Liver (tissue), 9 donors: ENCODE results near the gene CAPN10. TPM values are rescaled to one million over a fixed set of nuclear protein-coding genes. Genes with fewer than 3 reads are reported as not detected.

Source experiments
- DNase-seq: peaks from one replicate; pipeline ENCODE4 v3.0.0-alpha.2; 2017; ENCODE audit warnings: low spot score
- H3K27ac ChIP-seq, 2 donors: one replicate each; pipeline ENCODE4 v1.7.0; 2013; ENCODE audit warnings: inconsistent platforms in 2 of 2, low read length in 2 of 2, control low read depth in 1 of 2, low read depth in 1 of 2, mild to moderate bottlenecking in 1 of 2
- H3K27me3 ChIP-seq, 4 donors: one replicate each; pipeline versions ENCODE4 v1.6.1 to v1.7.0; 2013; ENCODE audit warnings: low read length in 3 of 4, inconsistent platforms in 1 of 4, mild to moderate bottlenecking in 1 of 4, moderate library complexity in 1 of 4; ENCODE audit not compliant: control insufficient read depth in 4 of 4, insufficient read depth in 4 of 4
- H3K36me3 ChIP-seq, 4 donors: one replicate each; pipeline versions ENCODE4 v1.6.1 to v1.7.0; 2013; ENCODE audit warnings: low read length in 3 of 4, mild to moderate bottlenecking in 3 of 4, low read depth in 1 of 4, moderate library complexity in 1 of 4; ENCODE audit not compliant: control insufficient read depth in 4 of 4, insufficient read depth in 3 of 4
- H3K4me1 ChIP-seq, 4 donors: one replicate each; pipeline versions ENCODE4 v1.6.1 to v1.7.0; 2013; ENCODE audit warnings: low read length in 3 of 4, mild to moderate bottlenecking in 3 of 4, moderate library complexity in 1 of 4; ENCODE audit not compliant: control insufficient read depth in 4 of 4, insufficient read depth in 4 of 4
- H3K4me3 ChIP-seq, 3 donors: one replicate each; pipeline versions ENCODE4 v1.6.1 to v1.7.0; 2013; ENCODE audit warnings: low read length in 3 of 3, control low read depth in 1 of 3, low read depth in 1 of 3, mild to moderate bottlenecking in 1 of 3
- H3K9ac ChIP-seq, 2 donors: one replicate each; pipeline ENCODE4 v1.7.0; 2013; ENCODE audit warnings: low read length in 2 of 2, mild to moderate bottlenecking in 2 of 2, moderate library complexity in 2 of 2, control low read depth in 1 of 2, low read depth in 1 of 2
- H3K9me3 ChIP-seq, 4 donors: one replicate each; pipeline versions ENCODE4 v1.6.1 to v1.7.0; 2013; ENCODE audit warnings: low read length in 3 of 4; ENCODE audit not compliant: control insufficient read depth in 4 of 4
- EGR1 ChIP-seq, 2 donors: IDR thresholded peaks; 2 replicates each; pipeline ENCODE4 v1.6.1; 2016 to 2018; ENCODE audit warnings: antibody characterized with exemption in 2 of 2, low read depth in 2 of 2
- FOXA1 ChIP-seq: IDR thresholded peaks from 2 replicates; pipeline ENCODE4 v1.6.1; 2016; ENCODE audit warnings: antibody characterized with exemption
- GABPA ChIP-seq, 2 donors: IDR thresholded peaks in 1 of 2; conservative IDR thresholded peaks in 1 of 2; 2 replicates each; pipeline ENCODE4 v1.6.1; 2016; ENCODE audit warnings: antibody characterized with exemption in 2 of 2, mild to moderate bottlenecking in 1 of 2, moderate library complexity in 1 of 2
- HNF4A ChIP-seq, 2 donors: conservative IDR thresholded peaks; 2 replicates each; pipeline ENCODE4 v1.6.1; 2016; ENCODE audit warnings: antibody characterized with exemption in 2 of 2, mild to moderate bottlenecking in 2 of 2
- RAD21 ChIP-seq, 2 donors: IDR thresholded peaks; 2 replicates each; pipeline ENCODE4 v1.6.1; 2016; ENCODE audit warnings: antibody characterized with exemption in 2 of 2, mild to moderate bottlenecking in 2 of 2
- SP1 ChIP-seq: IDR thresholded peaks from 2 replicates; pipeline ENCODE4 v1.6.1; 2018; ENCODE audit warnings: antibody characterized with exemption, mild to moderate bottlenecking
- YY1 ChIP-seq: IDR thresholded peaks from 2 replicates; pipeline ENCODE4 v1.6.1; 2016; ENCODE audit warnings: antibody characterized with exemption, mild to moderate bottlenecking
- WGBS: extraction: QIAGEN DNeasy Blood & Tissue Kit; methylation state at CpG from one replicate; pipeline ENCODE4 v1.1.7; 2013; 5-methylcytosine and 5-hydroxymethylcytosine counted together
- polyA plus RNA-seq, 2 donors: library from polyadenylated mRNA; stranded (reverse) in 1 of 2; unstranded in 1 of 2; fragments of 200-250 nt in 1 of 2; fragments of >200 nt in 1 of 2; fragmentation: Nextera tagmentation in 1 of 2; extraction: Ambion mirVana in 1 of 2; gene quantifications; one replicate each; pipeline versions ENCODE4 v1.2.1 to v1.2.3, GENCODE V29; 2013 to 2015
- total RNA-seq, 2 donors: library from RNA; depleted of rRNA; stranded (reverse); fragments of >200 nt; gene quantifications; one replicate each; pipeline ENCODE4 v1.2.3, GENCODE V29; 2014
- TF ChIP-seq, protein P1 (sequence below): IDR thresholded peaks from 2 replicates; pipeline ENCODE4 v1.6.1; 2016; ENCODE audit warnings: antibody characterized with exemption, mild to moderate bottlenecking
- TF ChIP-seq, protein P2 (sequence below): IDR thresholded peaks from 2 replicates; pipeline ENCODE4 v1.6.1; 2016; ENCODE audit warnings: antibody characterized with exemption
- TF ChIP-seq, protein P3 (sequence below): IDR thresholded peaks from 2 replicates; pipeline ENCODE4 v1.6.1; 2016; ENCODE audit warnings: antibody characterized with exemption
- donor health status: healthy.
- donor health status: healthy.
- donor health status: healthy.
- donor health status: healthy.
- donor health status: healthy.

CAPN10 gene
- total and polyA plus RNA-seq, 4 donors = 4.8 to 11.3 (median 6.5) TPM

- DNase-seq = no peak
- Histone ChIP-seq H3K9ac (no peak overlapping the region), H3K9me3 (no peaks in the 10 kb centered on the region), H3K27ac (no peak overlapping the region), H3K36me3 (peaks cover 0 to 45% (median 7%) of the 10 kb centered on the region in 4 donors), H3K27me3 (no peaks in the 10 kb centered on the region), H3K4me1 (peaks cover 8 to 20% (median 15%) of the 10 kb centered on the region in 4 donors), H3K4me3 (no peak overlapping the region)
- TF ChIP-seq SP1 (no peak), FOXA1 (no peak), RAD21 (IDR thresholded peaks at IDR 0.05) (no peak)
- TF ChIP-seq, protein P1, sequence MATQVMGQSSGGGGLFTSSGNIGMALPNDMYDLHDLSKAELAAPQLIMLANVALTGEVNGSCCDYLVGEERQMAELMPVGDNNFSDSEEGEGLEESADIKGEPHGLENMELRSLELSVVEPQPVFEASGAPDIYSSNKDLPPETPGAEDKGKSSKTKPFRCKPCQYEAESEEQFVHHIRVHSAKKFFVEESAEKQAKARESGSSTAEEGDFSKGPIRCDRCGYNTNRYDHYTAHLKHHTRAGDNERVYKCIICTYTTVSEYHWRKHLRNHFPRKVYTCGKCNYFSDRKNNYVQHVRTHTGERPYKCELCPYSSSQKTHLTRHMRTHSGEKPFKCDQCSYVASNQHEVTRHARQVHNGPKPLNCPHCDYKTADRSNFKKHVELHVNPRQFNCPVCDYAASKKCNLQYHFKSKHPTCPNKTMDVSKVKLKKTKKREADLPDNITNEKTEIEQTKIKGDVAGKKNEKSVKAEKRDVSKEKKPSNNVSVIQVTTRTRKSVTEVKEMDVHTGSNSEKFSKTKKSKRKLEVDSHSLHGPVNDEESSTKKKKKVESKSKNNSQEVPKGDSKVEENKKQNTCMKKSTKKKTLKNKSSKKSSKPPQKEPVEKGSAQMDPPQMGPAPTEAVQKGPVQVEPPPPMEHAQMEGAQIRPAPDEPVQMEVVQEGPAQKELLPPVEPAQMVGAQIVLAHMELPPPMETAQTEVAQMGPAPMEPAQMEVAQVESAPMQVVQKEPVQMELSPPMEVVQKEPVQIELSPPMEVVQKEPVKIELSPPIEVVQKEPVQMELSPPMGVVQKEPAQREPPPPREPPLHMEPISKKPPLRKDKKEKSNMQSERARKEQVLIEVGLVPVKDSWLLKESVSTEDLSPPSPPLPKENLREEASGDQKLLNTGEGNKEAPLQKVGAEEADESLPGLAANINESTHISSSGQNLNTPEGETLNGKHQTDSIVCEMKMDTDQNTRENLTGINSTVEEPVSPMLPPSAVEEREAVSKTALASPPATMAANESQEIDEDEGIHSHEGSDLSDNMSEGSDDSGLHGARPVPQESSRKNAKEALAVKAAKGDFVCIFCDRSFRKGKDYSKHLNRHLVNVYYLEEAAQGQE = no peak
- 87% methylated on average over 23 of the region's 23 CpGs for WGBS
These were observed 11.2 kb upstream of the CAPN10 start for GRCh38 chr2:240575101-240575965.

- Histone ChIP-seq H3K4me1 (peaks cover 9 to 25% (median 20%) of the 10 kb centered on the region in 4 donors), H3K9me3 (no peaks in the 10 kb centered on the region), H3K9ac (no peak overlapping the region), H3K36me3 (peaks cover 0 to 45% (median 7%) of the 10 kb centered on the region in 4 donors), H3K27ac (no peak overlapping the region), H3K27me3 (no peaks in the 10 kb centered on the region), H3K4me3 (no peak overlapping the region)
- WGBS = 81% methylated on average over 6 of the region's 6 CpGs
- TF ChIP-seq HNF4A (conservative IDR thresholded peaks at IDR 0.05) = no peak
- TF ChIP-seq, protein P2, sequence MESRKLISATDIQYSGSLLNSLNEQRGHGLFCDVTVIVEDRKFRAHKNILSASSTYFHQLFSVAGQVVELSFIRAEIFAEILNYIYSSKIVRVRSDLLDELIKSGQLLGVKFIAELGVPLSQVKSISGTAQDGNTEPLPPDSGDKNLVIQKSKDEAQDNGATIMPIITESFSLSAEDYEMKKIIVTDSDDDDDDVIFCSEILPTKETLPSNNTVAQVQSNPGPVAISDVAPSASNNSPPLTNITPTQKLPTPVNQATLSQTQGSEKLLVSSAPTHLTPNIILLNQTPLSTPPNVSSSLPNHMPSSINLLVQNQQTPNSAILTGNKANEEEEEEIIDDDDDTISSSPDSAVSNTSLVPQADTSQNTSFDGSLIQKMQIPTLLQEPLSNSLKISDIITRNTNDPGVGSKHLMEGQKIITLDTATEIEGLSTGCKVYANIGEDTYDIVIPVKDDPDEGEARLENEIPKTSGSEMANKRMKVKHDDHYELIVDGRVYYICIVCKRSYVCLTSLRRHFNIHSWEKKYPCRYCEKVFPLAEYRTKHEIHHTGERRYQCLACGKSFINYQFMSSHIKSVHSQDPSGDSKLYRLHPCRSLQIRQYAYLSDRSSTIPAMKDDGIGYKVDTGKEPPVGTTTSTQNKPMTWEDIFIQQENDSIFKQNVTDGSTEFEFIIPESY = no peak
- TF ChIP-seq YY1 = no peak
- TF ChIP-seq, protein P3, sequence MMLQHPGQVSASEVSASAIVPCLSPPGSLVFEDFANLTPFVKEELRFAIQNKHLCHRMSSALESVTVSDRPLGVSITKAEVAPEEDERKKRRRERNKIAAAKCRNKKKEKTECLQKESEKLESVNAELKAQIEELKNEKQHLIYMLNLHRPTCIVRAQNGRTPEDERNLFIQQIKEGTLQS = no peak
- no peak for TF ChIP-seq FOXA1
- no peak for TF ChIP-seq GABPA (IDR thresholded peaks at IDR 0.05 in 1 of 2, conservative IDR thresholded peaks at IDR 0.05 in 1 of 2)
- no peak for TF ChIP-seq EGR1 (IDR thresholded peaks at IDR 0.05; ENCODE audit: low read depth in 2 of 2)
- DNase-seq = no peak
These were observed 10.5 kb upstream of the CAPN10 start for GRCh38 chr2:240576036-240576435.
